ENCODE results near the gene RARB. TPM values are rescaled to one million over a fixed set of nuclear protein-coding genes. Genes with fewer than 3 reads are reported as not detected.

Gene RARB
- polyA plus RNA-seq, 6 donors from 2014 or later: 0.13 to 0.17 TPM; not detected in 4

GRCh38 chr3:25442486-25442885 lies 14.4 kb downstream of the RARB start:
- no peak overlapping the region for H3K4me3 Mint-ChIP-seq
- DNase-seq (no peak), ATAC-seq (ENCODE audit: low read depth in 2 of 2) (no peak)
- H3K36me3 Mint-ChIP-seq: no peaks in the 10 kb centered on the region
- H3K9me3 Mint-ChIP-seq: peaks cover 0 to 3% (median 0%) of the 10 kb centered on the region in 7 donors
- H3K27me3 Mint-ChIP-seq: peaks cover 0 to 4% (median 0%) of the 10 kb centered on the region in 3 donors
- no peaks in the 10 kb centered on the region for H3K4me1 Mint-ChIP-seq
- no peak overlapping the region for H3K27ac Mint-ChIP-seq

GRCh38 chr3:25444273-25444672 lies 16.2 kb downstream of the RARB start:
- Mint-ChIP-seq H3K9me3 (peaks cover 0 to 3% (median 0%) of the 10 kb centered on the region in 7 donors), H3K27ac (no peak overlapping the region), H3K4me3 (no peak overlapping the region), H3K27me3 (peaks cover 0 to 4% (median 0%) of the 10 kb centered on the region in 3 donors), H3K36me3 (no peaks in the 10 kb centered on the region), H3K4me1 (no peaks in the 10 kb centered on the region)
- ATAC-seq (ENCODE audit: low read depth in 2 of 2) (no peak), DNase-seq (no peak)

- peaks cover 0 to 3% (median 0%) of the 10 kb centered on the region in 7 donors for H3K9me3 Mint-ChIP-seq
- H3K27me3 Mint-ChIP-seq: no peaks in the 10 kb centered on the region
- no peak overlapping the region for H3K4me3 Mint-ChIP-seq
- no peak overlapping the region for H3K27ac Mint-ChIP-seq
- H3K4me1 Mint-ChIP-seq: no peaks in the 10 kb centered on the region
- H3K36me3 Mint-ChIP-seq: no peaks in the 10 kb centered on the region
- DNase-seq (no peak), ATAC-seq (ENCODE audit: low read depth in 2 of 2) (no peak)
Measured at GRCh38 chr3:25445731-25446130, 17.7 kb downstream of the RARB start.

GRCh38 chr3:25447285-25447684 lies 19.2 kb downstream of the RARB start:
- no peak overlapping the region for H3K4me3 Mint-ChIP-seq
- DNase-seq: no peak
- no peaks in the 10 kb centered on the region for H3K36me3 Mint-ChIP-seq
- no peaks in the 10 kb centered on the region for H3K9me3 Mint-ChIP-seq
- ATAC-seq (ENCODE audit: low read depth in 2 of 2): no peak
- H3K27me3 Mint-ChIP-seq: no peaks in the 10 kb centered on the region
- H3K4me1 Mint-ChIP-seq: no peaks in the 10 kb centered on the region
- no peak overlapping the region for H3K27ac Mint-ChIP-seq

- Mint-ChIP-seq H3K36me3 (no peaks in the 10 kb centered on the region), H3K27ac (no peak overlapping the region), H3K4me1 (no peaks in the 10 kb centered on the region), H3K4me3 (no peak overlapping the region), H3K27me3 (no peaks in the 10 kb centered on the region), H3K9me3 (no peaks in the 10 kb centered on the region)
- ATAC-seq (ENCODE audit: low read depth in 2 of 2) (no peak), DNase-seq (no peak)
Measured at GRCh38 chr3:25447925-25448324, 19.9 kb downstream of the RARB start.

- ATAC-seq (ENCODE audit: low read depth in 2 of 2) (no peak), DNase-seq (no peak)
- Mint-ChIP-seq H3K4me3 (no peak overlapping the region), H3K36me3 (no peaks in the 10 kb centered on the region), H3K9me3 (no peaks in the 10 kb centered on the region), H3K27ac (no peak overlapping the region), H3K27me3 (peaks cover 0 to 6% (median 0%) of the 10 kb centered on the region in 3 donors), H3K4me1 (no peaks in the 10 kb centered on the region)
Measured at GRCh38 chr3:25448750-25449692, 21.0 kb downstream of the RARB start.

GRCh38 chr3:25449857-25450256 lies 21.8 kb downstream of the RARB start:
- Mint-ChIP-seq H3K4me1 (no peaks in the 10 kb centered on the region), H3K4me3 (no peak overlapping the region), H3K27me3 (peaks cover 0 to 6% (median 0%) of the 10 kb centered on the region in 3 donors), H3K36me3 (no peaks in the 10 kb centered on the region), H3K9me3 (no peaks in the 10 kb centered on the region), H3K27ac (no peak overlapping the region)
- ATAC-seq (ENCODE audit: low read depth in 2 of 2) (no peak), DNase-seq (no peak)

GRCh38 chr3:25452192-25452591 lies 24.1 kb downstream of the RARB start:
- Mint-ChIP-seq H3K4me1 (no peaks in the 10 kb centered on the region), H3K27me3 (peaks cover 0 to 6% (median 0%) of the 10 kb centered on the region in 3 donors), H3K9me3 (no peaks in the 10 kb centered on the region), H3K4me3 (no peak overlapping the region), H3K36me3 (no peaks in the 10 kb centered on the region), H3K27ac (no peak overlapping the region)
- ATAC-seq (ENCODE audit: low read depth in 2 of 2) (no peak), DNase-seq (no peak)

GRCh38 chr3:25452740-25453139 lies 24.7 kb downstream of the RARB start:
- H3K9me3 Mint-ChIP-seq: no peaks in the 10 kb centered on the region
- no peak overlapping the region for H3K4me3 Mint-ChIP-seq
- peaks cover 0 to 6% (median 0%) of the 10 kb centered on the region in 3 donors for H3K27me3 Mint-ChIP-seq
- H3K4me1 Mint-ChIP-seq: no peaks in the 10 kb centered on the region
- no peak for DNase-seq
- no peak overlapping the region for H3K27ac Mint-ChIP-seq
- no peaks in the 10 kb centered on the region for H3K36me3 Mint-ChIP-seq
- no peak for ATAC-seq (ENCODE audit: low read depth in 2 of 2)

- H3K27ac Mint-ChIP-seq: no peak overlapping the region
- no peaks in the 10 kb centered on the region for H3K9me3 Mint-ChIP-seq
Measured at GRCh38 chr3:25453619-25454004, 25.5 kb downstream of the RARB start.

GRCh38 chr3:25454005-25454927 lies 26.2 kb downstream of the RARB start:
- Mint-ChIP-seq H3K9me3 (no peaks in the 10 kb centered on the region), H3K27ac (no peak overlapping the region)

More at GRCh38 chr3:25453619-25454004, 25.5 kb downstream of the RARB start:
- Mint-ChIP-seq H3K4me3 (no peak overlapping the region), H3K36me3 (no peaks in the 10 kb centered on the region), H3K27me3 (peaks cover 0 to 6% (median 0%) of the 10 kb centered on the region in 3 donors), H3K4me1 (no peaks in the 10 kb centered on the region)
- DNase-seq (no peak), ATAC-seq (ENCODE audit: low read depth in 2 of 2) (no peak)

GRCh38 chr3:25455441-25456132 lies 27.5 kb downstream of the RARB start:
- Mint-ChIP-seq H3K27ac (no peak overlapping the region), H3K36me3 (no peaks in the 10 kb centered on the region), H3K4me1 (no peaks in the 10 kb centered on the region), H3K4me3 (no peak overlapping the region), H3K27me3 (peaks cover 0 to 6% (median 0%) of the 10 kb centered on the region in 3 donors), H3K9me3 (no peaks in the 10 kb centered on the region)
- ATAC-seq (ENCODE audit: low read depth in 2 of 2) (no peak), DNase-seq (no peak)

More at GRCh38 chr3:25454005-25454927, 26.2 kb downstream of the RARB start:
- H3K36me3 Mint-ChIP-seq: no peaks in the 10 kb centered on the region
- ATAC-seq (ENCODE audit: low read depth in 2 of 2): no peak
- H3K4me3 Mint-ChIP-seq: no peak overlapping the region
- H3K4me1 Mint-ChIP-seq: no peaks in the 10 kb centered on the region
- peaks cover 0 to 6% (median 0%) of the 10 kb centered on the region in 3 donors for H3K27me3 Mint-ChIP-seq
- DNase-seq: no peak
